WERI-Rb-1 (cell line): Measurements from ENCODE around the gene SERPINI1.

Experiments used
- DNase-seq: peaks from one replicate; pipeline ENCODE4 v3.0.0-alpha.2; 2020
- H3K27ac ChIP-seq: fragments of 250-450 bp; sonication (Bioruptor Pico); 2 replicates; pipeline ENCODE4 v1.5.1; 2020; ENCODE audit warnings: mild to moderate bottlenecking, moderate library complexity
- H3K27me3 ChIP-seq: fragments of 250-450 bp; sonication (Bioruptor Pico); 2 replicates; pipeline ENCODE4 v1.5.1; 2021; ENCODE audit warnings: mild to moderate bottlenecking, low read depth, moderate library complexity; ENCODE audit not compliant: insufficient read depth, severe bottlenecking
- H3K36me3 ChIP-seq: fragments of 250-450 bp; sonication (Bioruptor Pico); 2 replicates; pipeline ENCODE4 v1.5.1; 2020; ENCODE audit warnings: mild to moderate bottlenecking, moderate library complexity
- H3K4me3 ChIP-seq: 2 replicates; pipeline ENCODE4 v1.5.1; 2011; ENCODE audit warnings: low read depth, mild to moderate bottlenecking, control low read depth, low read length
- H3K9me3 ChIP-seq: fragments of 250-450 bp; sonication (Bioruptor Pico); 2 replicates; pipeline ENCODE4 v1.5.1; 2021; ENCODE audit warnings: mild to moderate bottlenecking, moderate library complexity; ENCODE audit not compliant: severe bottlenecking
- CTCF ChIP-seq: IDR thresholded peaks from 2 replicates; pipeline ENCODE4 v1.5.1; 2011; ENCODE audit warnings: low read depth, mild to moderate bottlenecking, control low read depth, inconsistent platforms, low read length

Gene SERPINI1

GRCh38 chr3:167854846-167855245 is 119.3 kb downstream of the SERPINI1 start:
- H3K9me3 ChIP-seq, result no peaks in the 10 kb centered on the region
- no peak for TF ChIP-seq CTCF
- no peak overlapping the region for H3K27ac ChIP-seq
- no peak for DNase-seq
- no peaks in the 10 kb centered on the region for H3K27me3 ChIP-seq
- no peaks in the 10 kb centered on the region for H3K36me3 ChIP-seq
- no peak overlapping the region for H3K4me3 ChIP-seq

- Histone ChIP-seq H3K27me3 (no peaks in the 10 kb centered on the region), H3K4me3 (no peak overlapping the region), H3K9me3 (no peaks in the 10 kb centered on the region), H3K36me3 (no peaks in the 10 kb centered on the region), H3K27ac (no peak overlapping the region)
- no peak for TF ChIP-seq CTCF
- DNase-seq, result no peak
Measured at GRCh38 chr3:167855306-167855705, 119.8 kb downstream of the SERPINI1 start.

- H3K27me3 ChIP-seq, result no peaks in the 10 kb centered on the region
- TF ChIP-seq CTCF, result no peak
Measured at GRCh38 chr3:167858865-167859264, 123.3 kb downstream of the SERPINI1 start.

GRCh38 chr3:167859610-167860009 is 124.1 kb downstream of the SERPINI1 start:
- no peaks in the 10 kb centered on the region for H3K9me3 ChIP-seq
- TF ChIP-seq CTCF, result no peak
- no peak for DNase-seq
- H3K27ac ChIP-seq, result no peak overlapping the region
- no peak overlapping the region for H3K4me3 ChIP-seq
- no peaks in the 10 kb centered on the region for H3K36me3 ChIP-seq
- no peaks in the 10 kb centered on the region for H3K27me3 ChIP-seq

More at GRCh38 chr3:167858865-167859264, 123.3 kb downstream of the SERPINI1 start:
- H3K9me3 ChIP-seq, result no peaks in the 10 kb centered on the region
- H3K36me3 ChIP-seq, result no peaks in the 10 kb centered on the region
- no peak overlapping the region for H3K4me3 ChIP-seq
- no peak for DNase-seq
- H3K27ac ChIP-seq, result no peak overlapping the region

- no peak for TF ChIP-seq CTCF
- no peak for DNase-seq
- no peak overlapping the region for H3K4me3 ChIP-seq
- H3K9me3 ChIP-seq, result no peaks in the 10 kb centered on the region
- H3K27me3 ChIP-seq, result no peaks in the 10 kb centered on the region
- H3K27ac ChIP-seq, result no peak overlapping the region
- no peaks in the 10 kb centered on the region for H3K36me3 ChIP-seq
Measured at GRCh38 chr3:167861649-167862048, 126.1 kb downstream of the SERPINI1 start.

GRCh38 chr3:167862104-167862730 is 126.7 kb downstream of the SERPINI1 start:
- Histone ChIP-seq H3K27ac (no peak overlapping the region), H3K9me3 (no peaks in the 10 kb centered on the region), H3K4me3 (no peak overlapping the region), H3K36me3 (no peaks in the 10 kb centered on the region), H3K27me3 (no peaks in the 10 kb centered on the region)
- DNase-seq, result no peak
- no peak for TF ChIP-seq CTCF
